ENCODE data around the gene RNF130.
"Not testable (repeated sequence)": the region's sequence is repeated elsewhere in the genome, so short reads cannot be mapped to it uniquely, and the experiment has no call there.

Gene RNF130

DNA sequence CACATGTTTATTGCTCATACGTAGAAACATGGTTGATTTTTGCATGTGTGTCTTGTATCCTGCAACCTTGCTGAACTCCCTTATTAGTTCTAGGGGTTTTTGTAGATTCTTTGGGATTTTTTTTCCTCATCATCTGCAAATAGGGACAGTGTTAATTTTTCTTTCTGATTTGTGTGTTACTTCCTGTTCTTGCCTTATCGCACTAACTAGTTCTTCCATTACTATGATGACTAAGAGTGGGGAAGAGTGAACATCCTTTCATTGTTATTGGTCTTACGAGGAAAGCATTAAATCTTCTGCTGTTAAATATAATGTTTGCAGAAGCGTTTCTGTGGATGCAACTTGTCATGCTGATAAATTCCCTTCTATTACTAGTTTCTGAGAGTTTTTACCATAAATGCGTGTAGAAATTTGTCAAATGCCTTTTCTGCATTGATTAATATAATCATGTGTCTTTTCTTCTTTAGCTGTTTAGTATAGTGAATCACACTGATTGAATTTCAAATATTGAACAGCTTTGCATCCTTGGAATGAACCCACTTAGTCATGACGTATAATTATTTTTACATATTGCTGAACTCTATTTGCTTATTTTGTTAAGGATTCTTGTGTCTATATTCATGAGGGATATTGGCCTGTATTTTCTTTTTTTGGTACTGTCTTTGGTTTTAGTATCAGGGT, 32.1 kb upstream of the RNF130 start:
- DNase-seq (ENCODE audit: low read depth in 2 of 3, low spot score in 2 of 3) = no peak

DNA sequence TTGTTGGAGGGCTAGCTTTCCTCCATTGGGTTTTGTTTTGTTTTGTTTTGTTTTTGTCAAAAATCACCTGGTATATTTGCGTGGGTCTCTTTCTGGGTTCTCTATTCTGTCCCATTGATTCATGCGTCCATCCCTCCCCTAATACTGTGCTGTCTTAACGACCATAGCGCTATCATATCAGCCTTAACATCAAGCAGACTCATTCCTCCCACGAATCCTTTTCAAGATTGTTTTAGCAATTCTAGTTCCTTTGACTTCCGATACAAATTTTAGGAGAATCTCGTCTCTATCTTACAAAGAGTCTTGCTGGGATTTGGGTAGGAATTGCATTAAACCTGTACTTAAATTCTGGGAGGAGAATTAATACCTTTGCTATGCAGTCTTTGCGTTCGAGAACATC, 31.1 kb upstream of the RNF130 start:
- DNase-seq (ENCODE audit: low read depth in 2 of 3, low spot score in 2 of 3) = no peak

DNA sequence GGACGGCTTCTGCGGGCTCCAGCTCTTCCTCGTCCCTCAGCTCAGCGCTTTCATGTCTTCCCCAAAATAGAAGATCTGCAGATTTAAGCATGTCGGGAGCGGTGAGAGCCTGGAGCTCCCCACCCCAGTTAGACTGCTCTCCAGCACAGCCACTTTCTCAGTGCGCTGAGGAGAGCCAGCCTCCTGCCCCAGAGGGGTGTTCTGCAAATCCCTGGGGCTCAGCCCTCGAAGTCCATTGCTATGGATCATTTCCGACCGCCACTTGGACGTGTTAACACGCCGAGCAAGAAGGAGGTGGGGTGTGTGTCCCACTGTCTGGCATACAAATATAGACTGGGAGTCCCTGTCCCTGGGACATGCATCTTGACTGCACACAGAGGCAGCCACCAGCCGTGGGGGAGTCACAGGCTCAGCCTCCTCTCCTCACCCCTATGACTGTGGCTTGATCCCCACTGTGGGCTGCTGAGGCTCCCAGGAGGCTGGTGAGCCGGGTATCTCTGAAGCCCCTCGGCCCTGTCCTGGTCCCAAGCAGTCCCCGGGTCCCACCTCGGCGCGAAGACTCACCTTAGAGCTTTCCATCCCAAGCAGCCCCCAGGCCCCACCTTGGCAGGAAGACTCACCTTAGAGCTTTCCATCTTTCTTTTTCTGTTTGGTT, 30.0 kb upstream of the RNF130 start:
- DNase-seq (ENCODE audit: low read depth in 2 of 3, low spot score in 2 of 3) = no peak

DNA sequence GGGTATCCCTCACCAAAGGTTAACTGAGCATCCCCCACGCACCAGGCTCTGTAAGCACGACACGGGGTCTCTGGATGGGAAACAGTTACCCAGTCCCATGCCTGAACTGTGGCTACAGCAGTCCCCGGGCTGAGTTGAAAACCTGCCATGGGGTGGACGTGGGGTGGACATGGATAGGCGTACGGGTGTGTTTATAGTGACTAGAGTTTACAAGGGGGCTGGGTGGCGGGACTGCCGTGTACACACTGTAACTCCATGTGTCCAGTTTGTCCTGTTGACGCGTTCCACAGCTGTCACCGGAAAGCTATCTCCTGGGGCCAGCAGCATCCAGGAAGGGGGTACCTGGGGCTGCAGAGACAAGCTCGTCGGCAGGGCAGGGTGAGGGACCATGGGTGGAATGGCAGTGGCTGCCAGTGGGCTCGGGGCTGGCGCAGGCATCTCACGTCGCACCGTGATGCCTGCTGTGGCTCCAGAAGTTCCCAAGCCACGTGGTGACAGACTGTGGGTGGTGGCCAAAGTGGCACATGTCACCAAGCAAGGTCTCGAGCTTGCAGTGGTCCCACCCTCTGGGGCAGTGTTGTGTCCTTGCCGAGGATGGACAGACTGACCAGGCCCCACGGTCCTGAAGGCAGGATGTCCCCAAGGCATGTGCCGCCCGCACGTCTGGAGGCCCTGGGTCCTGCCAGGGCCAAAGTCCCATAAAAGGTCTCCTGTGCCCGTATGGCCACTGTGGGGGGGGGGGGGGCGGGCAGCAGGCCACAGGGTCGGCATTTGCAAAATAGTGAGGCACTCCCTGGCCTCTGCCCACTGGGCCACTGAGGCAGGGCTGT, 29.3 kb upstream of the RNF130 start:
- no peak for DNase-seq (ENCODE audit: low read depth in 2 of 3, low spot score in 2 of 3)

DNA sequence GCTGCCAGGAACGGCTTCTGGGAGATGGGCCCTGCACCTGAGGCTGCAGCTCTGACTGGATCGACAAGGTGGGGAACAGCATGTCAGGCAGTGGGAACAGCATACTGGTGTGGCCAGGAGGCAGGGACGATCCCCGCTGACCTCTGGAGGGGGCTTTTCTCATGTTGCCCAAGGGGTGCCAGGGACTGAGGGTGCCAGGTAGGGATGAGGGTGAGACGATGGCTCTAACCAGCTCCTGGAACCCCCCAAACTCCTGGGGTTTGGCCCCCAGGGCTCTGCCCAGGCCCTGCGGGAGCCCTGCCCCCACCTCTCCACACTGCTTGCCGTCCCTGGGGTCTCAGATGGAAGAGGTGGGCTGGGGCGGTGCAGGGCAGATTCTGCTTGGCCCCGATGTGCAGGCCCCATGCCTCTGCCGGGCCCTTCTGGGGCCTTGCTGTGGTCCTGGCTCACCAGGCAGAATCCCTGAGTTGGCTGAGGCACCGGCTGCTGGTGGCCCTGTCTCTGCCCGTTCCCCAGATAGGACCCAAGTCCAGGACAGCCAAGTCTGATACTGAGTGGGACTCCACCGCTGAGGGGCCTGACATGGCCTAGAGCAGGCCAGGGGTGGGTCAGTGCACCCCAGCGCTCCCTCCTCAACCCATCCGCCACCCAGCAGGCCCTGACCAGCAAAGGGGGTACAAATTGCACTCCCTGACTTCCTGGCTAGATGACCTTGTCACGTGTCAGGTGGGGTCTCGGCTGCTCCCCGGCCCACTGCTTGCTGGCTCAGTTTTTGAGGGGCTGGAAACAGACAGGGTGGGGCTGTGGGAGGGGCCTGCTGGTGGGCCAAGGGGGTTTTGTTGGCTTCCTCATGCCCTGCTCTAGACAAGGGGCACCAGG, 28.4 kb upstream of the RNF130 start:
- no peak for DNase-seq (ENCODE audit: low read depth in 2 of 3, low spot score in 2 of 3)

DNA sequence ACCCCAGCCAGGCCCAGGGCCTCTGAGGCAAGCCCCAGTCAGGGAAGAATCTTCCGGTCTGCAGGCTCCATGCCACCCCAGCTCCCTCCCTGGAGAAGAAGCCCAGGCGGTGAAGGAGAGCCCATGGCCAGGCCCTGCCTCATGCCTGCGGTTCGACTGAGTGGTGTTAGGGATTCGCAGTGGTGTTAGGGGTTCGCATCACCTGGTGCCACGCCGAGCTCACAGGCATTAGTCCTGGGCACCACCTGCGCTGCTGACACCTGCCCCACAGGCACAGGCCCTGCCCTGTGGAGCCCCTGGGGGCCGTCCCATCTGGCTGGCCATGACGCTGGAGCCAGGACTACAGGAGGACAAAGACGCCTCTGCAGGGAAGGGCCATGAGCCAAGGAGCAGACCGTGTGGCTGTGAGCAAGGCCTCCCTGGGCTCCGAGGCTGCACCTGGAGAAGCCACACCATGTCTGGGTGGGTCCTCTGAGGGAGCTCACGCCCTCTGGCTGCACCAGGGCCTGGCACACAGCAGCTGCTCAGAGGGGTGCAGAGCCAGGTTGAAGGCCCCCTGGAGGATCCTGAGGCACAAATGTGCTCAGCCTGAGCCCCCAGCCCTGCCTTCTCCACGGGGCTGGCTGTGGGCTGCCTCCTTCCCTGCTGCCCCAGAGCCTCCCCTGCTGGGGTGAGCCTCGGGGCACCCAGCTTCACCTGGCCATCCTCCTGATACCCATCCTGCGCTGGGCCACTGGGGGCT, 27.6 kb upstream of the RNF130 start:
- no peak for DNase-seq (ENCODE audit: low read depth in 2 of 3, low spot score in 2 of 3)

DNA sequence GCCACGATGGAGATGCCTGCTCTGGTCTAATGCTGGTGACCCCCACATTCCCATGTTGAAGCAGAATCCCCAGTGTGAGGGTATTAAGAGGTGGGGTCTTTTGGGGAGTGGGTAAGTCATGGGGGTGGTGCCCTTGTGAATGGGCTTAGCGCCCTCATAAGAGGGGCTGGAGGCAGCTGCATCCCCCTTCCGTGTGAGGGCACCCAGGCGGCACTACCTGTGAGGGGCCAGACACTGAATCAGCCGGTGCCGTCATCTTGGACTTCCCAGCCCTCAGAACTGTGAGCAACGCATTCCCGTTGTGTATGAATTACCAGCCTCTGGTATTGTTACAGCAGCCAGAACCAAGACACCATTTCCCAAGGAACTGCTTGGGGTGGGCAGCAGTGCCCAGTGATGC, 27.0 kb upstream of the RNF130 start:
- no peak for DNase-seq (ENCODE audit: low read depth in 2 of 3, low spot score in 2 of 3)

DNA sequence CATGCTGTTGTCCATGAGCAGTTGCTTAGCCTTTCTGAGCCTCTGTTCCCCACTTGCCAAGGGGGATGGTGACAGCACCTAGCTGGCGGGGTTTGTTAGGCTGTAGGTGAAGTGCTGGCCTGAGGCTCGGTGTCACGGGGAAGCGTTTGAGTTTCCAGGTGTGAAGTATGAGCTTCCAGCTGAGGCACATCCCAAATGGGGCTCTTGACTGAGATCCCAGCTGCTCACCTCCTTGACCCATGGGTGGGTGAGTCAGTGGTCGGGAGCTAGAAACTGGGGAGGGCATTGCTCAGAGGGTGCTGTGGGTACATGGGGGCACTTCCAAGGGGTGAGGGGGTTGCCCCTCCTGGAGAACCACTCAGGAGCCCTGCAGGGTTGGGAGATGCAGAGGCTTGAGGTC, 26.4 kb upstream of the RNF130 start:
- no peak for DNase-seq (ENCODE audit: low read depth in 2 of 3, low spot score in 2 of 3)

DNA sequence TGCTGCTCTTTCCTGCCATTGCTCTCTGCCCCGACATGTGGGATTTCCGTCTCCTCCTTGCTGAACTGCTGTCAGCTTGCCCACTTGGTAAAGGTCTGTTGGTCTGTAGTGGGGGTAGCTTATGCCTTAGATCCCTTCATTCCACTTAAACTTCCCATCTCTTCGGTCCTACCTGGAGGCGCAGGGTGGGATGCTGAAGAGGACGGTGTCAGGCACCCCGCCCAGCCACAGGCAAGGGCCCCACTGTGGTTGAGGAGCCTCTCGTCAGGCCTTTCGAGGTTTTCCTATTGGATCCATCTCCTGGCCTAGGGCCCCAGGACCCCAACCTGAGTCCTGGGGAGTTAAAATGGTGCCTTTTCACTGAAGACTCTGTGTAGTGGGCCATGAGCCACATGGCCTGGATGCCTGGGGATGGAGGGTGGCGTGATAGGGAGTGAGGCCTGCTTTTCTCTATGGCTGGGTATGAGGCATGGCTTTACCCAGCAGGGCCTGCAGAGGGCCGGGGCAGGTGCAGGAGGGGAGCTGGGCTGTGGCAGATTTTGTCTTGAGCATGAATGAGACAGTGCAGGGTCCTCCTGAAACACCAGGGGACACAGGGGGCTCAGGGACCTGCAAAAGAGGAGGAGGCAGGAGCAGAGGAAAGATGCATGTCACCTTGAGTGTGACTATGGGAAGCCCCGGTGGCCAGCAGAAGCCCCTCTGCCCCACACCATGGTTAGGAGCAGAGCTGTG, 25.8 kb upstream of the RNF130 start:
- no peak for DNase-seq (ENCODE audit: low read depth in 2 of 3, low spot score in 2 of 3)

DNA sequence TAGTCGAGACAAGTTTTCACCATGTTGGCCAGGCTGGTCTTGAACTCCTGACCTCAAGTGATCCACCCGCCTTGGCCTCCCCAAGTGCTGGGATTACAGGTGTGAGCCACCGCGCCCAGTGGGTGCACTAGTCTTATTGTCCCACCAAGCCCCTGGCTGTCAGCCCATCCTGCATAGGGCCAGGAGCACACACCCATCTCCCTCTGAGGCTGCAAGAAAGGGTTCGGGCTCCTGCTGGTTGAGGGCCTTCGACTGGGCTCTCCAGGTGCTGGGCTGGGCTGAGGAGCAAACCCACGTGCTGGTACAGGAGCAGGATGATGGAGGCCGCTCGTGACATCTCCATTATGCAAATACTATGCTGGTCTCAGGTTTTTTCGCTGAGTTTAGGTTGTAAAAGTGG, 25.1 kb upstream of the RNF130 start:
- no peak for DNase-seq (ENCODE audit: low read depth in 2 of 3, low spot score in 2 of 3)

DNA sequence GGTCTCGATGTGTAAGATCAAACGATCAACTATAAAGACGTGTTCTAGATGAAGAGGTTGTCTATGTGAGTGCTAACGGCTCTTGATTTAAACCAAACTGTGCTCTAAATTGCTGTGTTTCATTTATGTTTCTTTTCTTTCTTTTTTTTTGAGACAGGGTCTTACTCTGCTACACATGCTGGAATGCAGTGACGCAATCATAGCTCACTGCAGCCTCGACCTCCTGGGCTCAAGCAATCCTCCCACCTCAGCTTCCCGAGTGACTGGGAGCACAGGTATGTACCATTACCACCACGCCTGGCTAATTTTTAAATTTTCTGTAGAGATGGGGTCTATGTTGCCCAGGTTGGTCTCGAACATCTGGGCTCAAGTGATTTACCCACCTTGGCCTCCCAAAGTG, 24.0 kb upstream of the RNF130 start:
- no peak for DNase-seq (ENCODE audit: low read depth in 2 of 3, low spot score in 2 of 3)

DNA sequence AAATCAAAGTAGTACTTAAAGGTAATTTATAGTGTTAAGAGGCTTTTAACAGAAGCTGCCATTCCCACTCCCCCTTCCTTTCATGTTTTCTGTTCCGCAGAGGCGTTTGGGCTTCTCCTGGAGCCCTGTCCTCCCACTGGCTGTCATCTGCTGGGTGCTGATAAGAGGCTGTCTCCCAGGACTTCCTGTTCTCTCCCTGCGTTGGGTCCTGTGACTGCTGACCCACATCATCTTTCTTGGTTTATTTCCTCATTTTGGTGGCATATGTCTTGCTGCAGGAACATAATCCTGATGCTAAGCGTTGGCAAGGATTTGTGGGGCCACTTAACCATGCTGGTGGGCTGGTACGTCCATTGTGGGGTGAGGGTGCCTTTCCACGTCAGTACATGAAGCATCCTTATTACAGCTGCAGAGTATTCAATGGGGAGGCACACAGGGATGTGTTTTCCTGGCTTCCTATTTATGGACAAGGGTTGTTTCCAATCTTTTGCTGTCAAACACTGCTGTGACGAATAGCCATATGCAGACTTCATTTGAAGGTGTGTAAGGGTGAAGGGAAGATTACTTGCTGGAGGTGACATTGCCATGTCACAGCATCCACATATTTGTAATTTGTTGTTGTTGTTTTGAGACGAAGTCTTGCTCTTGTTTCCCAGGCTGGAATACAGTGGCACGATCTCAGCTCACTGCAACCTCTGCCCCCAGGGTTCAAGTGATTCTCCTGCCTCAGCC, 22.3 kb upstream of the RNF130 start:
- no peak for DNase-seq (ENCODE audit: low read depth in 2 of 3, low spot score in 2 of 3)

DNA sequence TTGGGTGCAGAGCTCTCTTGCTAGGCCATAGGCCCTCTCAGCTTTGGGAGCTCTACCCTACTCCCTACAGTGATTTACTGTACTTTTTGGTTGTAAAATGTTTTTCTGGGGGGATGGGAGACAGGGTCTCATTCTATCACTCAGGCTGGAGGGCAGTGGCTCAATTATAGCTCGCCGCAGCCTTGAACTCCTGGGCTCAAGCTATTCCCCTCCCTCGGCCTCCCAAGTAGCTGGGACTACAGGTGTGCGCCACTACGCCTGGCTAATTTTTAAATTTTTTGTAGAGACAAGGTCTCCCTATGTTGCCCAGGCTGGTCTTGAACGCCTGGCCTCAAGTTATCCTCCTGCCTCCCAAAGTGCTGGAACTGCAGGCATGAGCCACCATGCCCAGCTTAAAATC, 21.7 kb upstream of the RNF130 start:
- DNase-seq (ENCODE audit: low read depth in 2 of 3, low spot score in 2 of 3) = no peak

DNA sequence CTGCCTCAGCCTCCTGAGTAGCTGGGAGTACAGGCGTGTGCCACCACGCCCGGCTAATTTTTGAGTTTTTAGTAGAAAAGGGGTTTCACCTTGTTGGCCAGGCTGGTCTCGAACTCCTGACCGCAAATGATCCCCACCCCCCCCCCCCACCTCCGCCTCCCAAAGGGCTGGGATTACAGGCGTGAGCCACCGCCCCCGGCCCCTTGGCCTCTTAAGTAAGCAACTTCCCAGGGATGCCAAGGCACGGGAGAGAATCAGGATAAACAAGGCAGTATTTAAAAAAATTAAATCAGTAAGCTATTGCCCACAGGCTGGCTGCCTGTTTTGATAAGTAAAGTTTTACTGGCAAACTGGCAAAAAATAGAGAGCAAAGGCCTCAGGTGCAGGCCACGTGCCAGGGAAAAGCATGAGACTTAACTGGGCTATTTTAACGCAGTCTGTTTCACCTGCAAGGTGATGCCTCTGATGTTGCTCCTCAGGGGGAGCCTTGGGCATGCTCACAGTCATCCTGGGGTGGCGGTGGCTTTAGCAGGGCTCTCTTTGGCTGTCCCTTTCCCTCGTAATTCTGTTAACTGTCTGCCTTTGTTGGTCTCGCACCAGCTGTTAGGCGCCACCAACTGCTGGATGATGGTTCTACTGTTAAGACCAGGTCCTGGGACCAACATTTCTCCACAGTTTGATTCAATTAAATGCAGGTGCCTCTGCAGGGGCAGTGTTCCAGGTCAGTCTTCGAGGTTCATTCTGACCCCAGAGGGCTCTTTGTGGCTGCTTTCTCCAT, 19.4 kb upstream of the RNF130 start:
- DNase-seq (ENCODE audit: low read depth in 2 of 3, low spot score in 2 of 3) = no peak

DNA sequence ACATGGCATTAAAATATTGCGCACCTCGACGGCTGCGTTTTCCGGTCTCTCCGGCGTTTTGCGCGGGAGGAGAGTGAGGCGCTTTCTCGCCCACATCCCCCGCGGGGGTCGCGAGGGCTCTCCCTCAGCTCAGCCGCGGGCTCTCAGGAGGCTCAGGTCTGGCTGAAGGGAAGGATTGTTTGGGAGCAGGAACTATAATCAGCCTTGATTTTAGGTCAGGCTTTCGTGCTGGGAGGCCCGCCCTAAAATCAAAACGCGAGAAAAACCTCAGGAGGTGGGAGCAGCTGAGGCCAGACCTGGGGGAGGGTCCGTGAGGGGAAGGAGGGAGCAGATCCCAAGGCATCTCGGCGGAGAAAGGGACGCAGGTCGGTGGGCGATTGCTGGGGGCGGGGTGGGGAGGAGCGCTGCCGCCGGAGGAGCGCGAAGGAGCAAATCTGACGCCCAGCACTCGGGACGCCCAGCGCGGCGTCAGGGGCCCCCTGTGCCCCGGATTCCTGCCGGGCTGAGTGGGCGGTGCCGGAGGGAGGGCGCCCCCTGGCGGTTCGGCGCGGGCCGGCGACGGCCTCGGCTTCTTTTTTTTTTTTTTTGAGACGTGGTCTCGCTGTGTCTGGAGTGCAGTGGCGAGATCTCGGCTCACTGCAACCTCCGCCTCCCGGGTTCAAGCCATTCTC, 18.7 kb upstream of the RNF130 start:
- peak; percentile 56 to 62 (median 58) for DNase-seq (ENCODE audit: low read depth in 2 of 3, low spot score in 2 of 3)

DNA sequence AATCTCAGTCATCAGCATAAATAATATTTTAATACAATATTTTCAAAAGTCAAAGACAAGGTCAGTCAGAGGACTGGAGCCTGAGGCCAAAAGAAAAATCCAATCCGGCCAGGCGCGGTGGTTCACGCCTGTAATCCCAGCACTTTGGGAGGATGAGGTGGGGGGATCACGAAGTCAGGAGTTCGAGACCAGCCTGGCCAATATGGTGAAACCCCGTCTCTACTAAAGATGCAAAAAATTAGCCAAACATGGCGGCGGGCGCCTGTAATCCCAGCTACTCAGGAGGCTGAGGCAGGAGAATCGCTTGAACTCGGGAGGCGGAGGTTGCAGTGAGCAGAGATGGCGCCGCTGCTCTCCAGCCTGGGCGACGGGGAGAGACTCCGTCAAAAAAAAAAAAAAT, 18.1 kb upstream of the RNF130 start:
- not testable (repeated sequence) for DNase-seq (ENCODE audit: low read depth in 2 of 3, low spot score in 2 of 3)

DNA sequence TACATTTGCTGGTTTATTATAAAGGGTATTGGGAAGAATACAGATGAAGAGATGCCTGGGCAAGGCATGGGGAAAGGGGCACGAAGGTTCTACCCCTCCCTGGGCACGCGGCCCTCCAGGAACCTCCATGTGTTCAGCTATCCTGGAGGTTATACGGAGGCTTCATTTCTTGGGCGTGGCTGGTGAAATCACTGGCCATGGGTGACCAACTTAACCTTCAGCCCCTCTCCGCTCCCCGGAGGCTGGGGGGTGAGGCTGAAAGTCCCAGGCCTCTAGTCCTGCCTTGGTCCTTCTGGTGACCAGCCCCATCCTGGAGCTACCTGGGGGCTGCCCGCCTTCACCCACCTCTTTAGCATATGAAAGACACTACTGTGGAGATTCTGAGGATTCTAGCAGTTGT, 17.0 kb upstream of the RNF130 start:
- DNase-seq (ENCODE audit: low read depth in 2 of 3, low spot score in 2 of 3) = no peak

DNA sequence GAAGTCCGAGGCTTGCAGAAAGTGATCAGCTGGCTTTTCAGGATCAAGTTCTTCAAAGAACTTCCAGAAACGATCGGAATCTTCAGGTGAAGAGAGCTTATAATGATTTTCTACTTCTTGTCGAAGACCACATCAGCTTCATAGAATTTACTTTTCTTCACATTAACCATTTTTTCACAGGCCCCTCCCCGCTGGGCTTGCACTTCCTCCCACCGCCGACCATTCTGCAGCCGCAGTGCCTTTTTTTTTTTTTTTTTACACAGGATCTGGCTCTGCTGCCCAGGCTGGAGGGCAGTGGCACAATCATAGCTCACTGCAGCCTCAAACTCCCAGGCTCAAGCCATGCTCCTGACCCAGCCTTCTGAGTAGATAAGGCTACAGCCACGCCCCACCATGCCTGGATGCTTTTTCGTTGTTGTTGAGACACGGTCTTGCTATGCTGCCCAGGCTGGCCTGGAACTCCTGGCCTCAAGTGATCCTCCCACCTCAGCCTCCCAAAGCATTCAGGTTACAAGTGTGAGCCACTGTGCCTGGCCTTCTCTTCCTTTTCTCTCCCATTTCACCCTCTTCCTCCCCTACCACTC, 15.3 kb upstream of the RNF130 start:
- DNase-seq (ENCODE audit: low read depth in 2 of 3, low spot score in 2 of 3) = no peak

Data from activated CD8-positive, alpha-beta memory T cell treated with anti-CD3 and anti-CD28 coated beads for 48 hours (primary cell).